DOHH2 (cell line): Measurements from ENCODE around the gene LILRB5.

Source experiments
- EZH2phosphoT487 ChIP-seq: fragments of 200-600 bp; sonication (generic); IDR thresholded peaks from 2 replicates; pipeline ENCODE4 v1.6.1; 2017; ENCODE audit warnings: borderline replicate concordance, mild to moderate bottlenecking, antibody characterized with exemption, low read length, moderate library complexity, mixed read lengths
- TF ChIP-seq, protein P1 (sequence below): fragments of 200-600 bp; sonication (generic); IDR thresholded peaks from one replicate; pipeline ENCODE4 v1.5.1; 2014; ENCODE audit warnings: antibody characterized with exemption, mild to moderate bottlenecking, low read depth, low read length; ENCODE audit not compliant: poor library complexity, severe bottlenecking

DNA sequence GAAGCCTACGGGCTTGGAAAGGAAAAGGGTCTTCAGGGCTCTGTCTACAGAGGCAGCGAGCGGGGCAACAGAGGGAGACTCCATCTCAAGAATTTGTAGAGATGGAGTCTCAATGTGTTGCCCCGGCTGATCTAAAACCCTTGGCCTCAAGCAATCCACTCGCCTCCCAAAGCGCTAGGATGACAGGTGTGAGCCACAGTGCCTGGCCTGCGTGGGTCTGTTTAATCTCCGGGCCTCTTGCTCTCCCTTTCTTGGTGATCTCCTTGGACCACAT is 48.4 kb downstream of the LILRB5 start:
- TF ChIP-seq EZH2phosphoT487: no peak
- TF ChIP-seq, protein P1, sequence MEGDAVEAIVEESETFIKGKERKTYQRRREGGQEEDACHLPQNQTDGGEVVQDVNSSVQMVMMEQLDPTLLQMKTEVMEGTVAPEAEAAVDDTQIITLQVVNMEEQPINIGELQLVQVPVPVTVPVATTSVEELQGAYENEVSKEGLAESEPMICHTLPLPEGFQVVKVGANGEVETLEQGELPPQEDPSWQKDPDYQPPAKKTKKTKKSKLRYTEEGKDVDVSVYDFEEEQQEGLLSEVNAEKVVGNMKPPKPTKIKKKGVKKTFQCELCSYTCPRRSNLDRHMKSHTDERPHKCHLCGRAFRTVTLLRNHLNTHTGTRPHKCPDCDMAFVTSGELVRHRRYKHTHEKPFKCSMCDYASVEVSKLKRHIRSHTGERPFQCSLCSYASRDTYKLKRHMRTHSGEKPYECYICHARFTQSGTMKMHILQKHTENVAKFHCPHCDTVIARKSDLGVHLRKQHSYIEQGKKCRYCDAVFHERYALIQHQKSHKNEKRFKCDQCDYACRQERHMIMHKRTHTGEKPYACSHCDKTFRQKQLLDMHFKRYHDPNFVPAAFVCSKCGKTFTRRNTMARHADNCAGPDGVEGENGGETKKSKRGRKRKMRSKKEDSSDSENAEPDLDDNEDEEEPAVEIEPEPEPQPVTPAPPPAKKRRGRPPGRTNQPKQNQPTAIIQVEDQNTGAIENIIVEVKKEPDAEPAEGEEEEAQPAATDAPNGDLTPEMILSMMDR: no peak
